HCT116 (cell line): ENCODE measurements around the gene TMUB1. TPM values are rescaled to one million over a fixed set of nuclear protein-coding genes. Genes with fewer than 3 reads are reported as not detected.

Experiments
- ATAC-seq: fragments of 200-7000 bp; cut with Tn5 transposase; 2 replicates; pipeline ENCODE4 v1.9.1; 2020; ENCODE audit warnings: mild to moderate bottlenecking, moderate library complexity
- BruUV-seq: library from RNA; stranded (reverse); fragments of 400-500 nt; replicated peaks from 2 replicates; lab custom pipeline; 2021; lab: Mats Ljungman, UMichigan
- CTCF ChIA-PET: fragments of 300-600 bp; sonication (Branson Sonifier 250); formaldehyde crosslinking; loops from one replicate; lab custom pipeline; 2021; ENCODE audit warnings: antibody characterized with exemption; lab: Charles Lee
- POLR2A ChIA-PET: fragments of 300-600, 350-600 bp; sonication (Branson Sonifier 250); formaldehyde crosslinking; loops from one replicate; lab custom pipeline; 2021; ENCODE audit warnings: antibody characterized with exemption; lab: Charles Lee
- RAD21 ChIA-PET, 2 experiments: fragments of 300-600 bp; sonication (Branson Sonifier 250); formaldehyde crosslinking; loops; one replicate each; lab custom pipeline; 2023; ENCODE audit warnings: low total read pairs in 2 of 2; ENCODE audit not compliant: uncharacterized antibody in 2 of 2, unreplicated experiment in 2 of 2, low non-redundant PET in 1 of 2; lab: Charles Lee
- DNase-seq: peaks from one replicate; pipeline ENCODE4 v3.0.0-alpha.2; 2010; ENCODE audit warnings: low read depth, low spot score
- H2AFZ ChIP-seq: fragments of 200-600 bp; shearing (Covaris generic), sonication (generic); 2 replicates; pipeline ENCODE4 v1.6.1; 2017; ENCODE audit warnings: low read depth, mixed run types, mixed read lengths, antibody characterized with exemption, low read length; ENCODE audit not compliant: poor library complexity, severe bottlenecking
- H3K27ac ChIP-seq: 2 replicates; pipeline ENCODE4 v1.5.1; 2012; ENCODE audit warnings: low read depth, low read length
- H3K27me3 ChIP-seq: fragments of 200-600 bp; sonication (generic); 2 replicates; pipeline ENCODE4 v1.6.1; 2016; ENCODE audit warnings: mixed run types, low read length, mixed read lengths; ENCODE audit not compliant: insufficient read depth
- H3K36me3 ChIP-seq, 2 experiments: fragments of 200-500 bp in 1 of 2; fragments of 200-600 bp in 1 of 2; sonication (Bioruptor generic) in 1 of 2; sonication (generic) in 1 of 2; 2 replicates each; pipeline versions ENCODE4 v1.5.1 to v1.6.1; 2014 to 2016; ENCODE audit warnings: low read length in 2 of 2, inconsistent platforms in 1 of 2, mixed read lengths in 1 of 2, mixed run types in 1 of 2; ENCODE audit not compliant: insufficient read depth in 2 of 2, control insufficient read depth in 1 of 2
- H3K4me1 ChIP-seq, 2 experiments: fragments of 200-600 bp in 1 of 2; sonication (generic) in 1 of 2; 2 replicates each; pipeline versions ENCODE4 v1.5.1 to v1.6.1; 2012 to 2017; ENCODE audit warnings: low read length in 2 of 2, inconsistent platforms in 1 of 2, mild to moderate bottlenecking in 1 of 2, mixed read lengths in 1 of 2, mixed run types in 1 of 2, moderate library complexity in 1 of 2; ENCODE audit not compliant: insufficient read depth in 2 of 2, control insufficient read depth in 1 of 2
- H3K4me2 ChIP-seq: fragments of 200-600 bp; sonication (generic); 2 replicates; pipeline ENCODE4 v1.6.1; 2017; ENCODE audit warnings: mixed run types, low read length, mixed read lengths
- H3K4me3 ChIP-seq, 2 experiments: fragments of 200-600 bp in 1 of 2; sonication (generic) in 1 of 2; replicated peaks in 1 of 2; 2 replicates each; pipeline ENCODE4 v1.5.1; 2011 to 2016; ENCODE audit warnings: low read length in 2 of 2, control low read depth in 1 of 2, low read depth in 1 of 2, mild to moderate bottlenecking in 1 of 2, mixed read lengths in 1 of 2, mixed run types in 1 of 2
- H3K79me2 ChIP-seq: fragments of 200-600 bp; sonication (generic); 2 replicates; pipeline ENCODE4 v1.6.1; 2017; ENCODE audit warnings: mild to moderate bottlenecking, mixed run types, low read length, moderate library complexity, mixed read lengths; ENCODE audit not compliant: insufficient read depth
- H3K9ac ChIP-seq: fragments of 200-600 bp; sonication (generic); 2 replicates; pipeline ENCODE4 v1.6.1; 2016; ENCODE audit warnings: low read length, mixed read lengths
- H3K9me2 ChIP-seq: fragments of 200-600 bp; sonication (generic), shearing (Covaris generic); 2 replicates; pipeline ENCODE4 v1.6.1; 2017; ENCODE audit warnings: mixed run types, mild to moderate bottlenecking, moderate library complexity; ENCODE audit not compliant: insufficient read depth
- H3K9me3 ChIP-seq, 2 experiments: fragments of 200-500 bp in 1 of 2; fragments of 200-600 bp in 1 of 2; sonication (Bioruptor generic) in 1 of 2; sonication (generic) in 1 of 2; 2 replicates each; pipeline ENCODE4 v1.6.1; 2014 to 2017; ENCODE audit warnings: low read length in 2 of 2, mixed read lengths in 2 of 2, inconsistent platforms in 1 of 2, low read depth in 1 of 2, mild to moderate bottlenecking in 1 of 2, mixed run types in 1 of 2, moderate library complexity in 1 of 2; ENCODE audit not compliant: control insufficient read depth in 1 of 2, insufficient read depth in 1 of 2
- H4K20me1 ChIP-seq: fragments of 200-600 bp; sonication (generic), shearing (Covaris generic); 2 replicates; pipeline ENCODE4 v1.6.1; 2017; ENCODE audit warnings: mixed run types, mild to moderate bottlenecking, moderate library complexity; ENCODE audit not compliant: insufficient read depth
- CBX3 ChIP-seq: IDR thresholded peaks from 2 replicates; pipeline ENCODE4 v1.6.1; 2012; ENCODE audit warnings: low read depth
- EGR1 ChIP-seq: IDR thresholded peaks from 2 replicates; pipeline ENCODE4 v1.6.1; 2012; ENCODE audit warnings: low read depth
- EZH2phosphoT487 ChIP-seq: fragments of 200-600 bp; IDR thresholded peaks from 2 replicates; pipeline ENCODE4 v1.6.1; 2018; ENCODE audit warnings: antibody characterized with exemption, borderline replicate concordance
- JUND ChIP-seq: IDR thresholded peaks from 2 replicates; pipeline ENCODE4 v1.6.1; 2012
- POLR2AphosphoS5 ChIP-seq: IDR thresholded peaks from 2 replicates; pipeline ENCODE4 v1.6.1; 2011; ENCODE audit warnings: mild to moderate bottlenecking, low read depth, low read length, moderate library complexity
- RAD21 ChIP-seq: IDR thresholded peaks from 2 replicates; pipeline ENCODE4 v1.6.1; 2012; ENCODE audit warnings: low read depth, mild to moderate bottlenecking
- SIN3A ChIP-seq: IDR thresholded peaks from 2 replicates; pipeline ENCODE4 v1.6.1; 2012; ENCODE audit warnings: low read depth
- SRF ChIP-seq: IDR thresholded peaks from 2 replicates; pipeline ENCODE4 v1.6.1; 2012; ENCODE audit warnings: low read depth
- TCF7L2 ChIP-seq: IDR thresholded peaks from 2 replicates; pipeline ENCODE4 v1.7.0; 2011; ENCODE audit warnings: borderline replicate concordance, inconsistent platforms; ENCODE audit not compliant: insufficient read depth, insufficient read length; ENCODE audit errors: extremely low read depth
- ZFX ChIP-seq: fragments of 450-650 bp; IDR thresholded peaks from 2 replicates; pipeline ENCODE4 v1.6.1; 2017
- ZNF274 ChIP-seq: fragments of 200-500 bp; sonication (Bioruptor generic); IDR thresholded peaks from 2 replicates; pipeline ENCODE4 v1.6.1; 2014; ENCODE audit warnings: mild to moderate bottlenecking, low read depth, low read length, inconsistent platforms
- intact Hi-C: fragments of 100-400 bp; cut with micrococcal nuclease; formaldehyde crosslinking; loops from 2 replicates; pipeline ENCODE4 v1.10.0; 2022
- total RNA-seq: library from RNA; stranded (reverse); gene quantifications from one replicate; pipeline ENCODE4 v1.2.1, GENCODE V29; 2021; ENCODE audit not compliant: unreplicated experiment
- TF ChIP-seq, protein P1 (sequence below): IDR thresholded peaks from 2 replicates; pipeline ENCODE4 v1.6.1; 2011; ENCODE audit warnings: mild to moderate bottlenecking, low read length, moderate library complexity; ENCODE audit not compliant: insufficient replicate concordance; ENCODE audit errors: extremely low read depth
- TF ChIP-seq, protein P2 (sequence below), 3 experiments: fragments of 200-600 bp in 1 of 3; sonication (generic) in 1 of 3; IDR thresholded peaks in 2 of 3; conservative IDR thresholded peaks in 1 of 3; 2 replicates each; pipeline ENCODE4 v1.5.1; 2012 to 2017; ENCODE audit warnings: low read depth in 2 of 3, low read length in 2 of 3, antibody characterized with exemption in 1 of 3, borderline replicate concordance in 1 of 3, control low read depth in 1 of 3, mild to moderate bottlenecking in 1 of 3, mixed read lengths in 1 of 3, mixed run types in 1 of 3, moderate library complexity in 1 of 3; ENCODE audit not compliant: insufficient read depth in 1 of 3
- TF ChIP-seq, protein P3 (sequence below): IDR thresholded peaks from 2 replicates; pipeline ENCODE4 v1.6.1; 2012

TMUB1 gene
- total RNA-seq, 1 experiment from 2014 or later = 75.8 TPM

DNA sequence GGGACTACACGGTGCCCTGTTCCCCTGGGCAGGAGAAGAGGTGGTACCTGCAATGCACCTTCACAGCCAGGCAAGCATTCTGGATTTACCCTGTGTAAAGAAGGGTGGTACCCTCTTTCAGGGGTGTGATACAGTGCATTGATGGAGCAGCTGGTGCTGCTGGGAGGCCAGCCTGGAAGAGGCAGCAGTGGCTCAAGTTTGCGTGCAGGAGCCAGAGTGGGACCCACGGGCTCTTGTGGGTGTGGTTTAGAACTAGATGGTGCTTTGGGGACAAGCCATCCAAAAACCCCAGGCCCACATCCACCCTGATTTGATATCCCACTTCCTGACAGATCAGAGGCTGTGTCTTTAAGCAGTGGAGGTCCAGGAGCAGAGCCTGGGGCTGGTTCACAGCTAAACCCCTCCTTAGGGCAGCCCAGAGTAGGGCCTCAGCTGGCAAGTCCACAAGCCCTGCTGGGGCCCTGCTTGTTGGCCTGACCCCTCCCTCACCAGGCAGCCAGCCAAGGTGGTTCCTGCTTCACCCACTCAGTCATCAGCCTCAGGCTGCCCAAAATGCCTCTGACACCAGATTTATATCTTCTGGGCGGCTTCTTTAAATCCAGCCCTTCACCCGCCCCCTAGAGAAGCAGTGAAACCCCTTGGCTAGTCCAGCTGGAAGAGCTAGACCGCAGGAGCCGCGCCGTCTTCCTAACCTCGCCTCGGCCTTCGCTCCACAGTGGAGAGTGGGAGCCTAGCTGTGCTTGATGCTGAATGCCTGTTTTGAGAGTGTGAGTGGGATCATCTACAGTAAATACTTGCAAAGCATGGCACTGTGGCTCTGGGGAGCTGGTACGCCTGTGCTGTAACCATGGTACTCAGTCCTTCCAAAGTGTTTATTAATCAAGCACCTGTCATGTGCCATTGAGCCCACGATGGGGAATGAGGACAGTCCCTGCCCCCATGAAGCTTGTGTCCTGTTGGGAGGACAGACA is 36.4 kb downstream of the TMUB1 start:
- Histone ChIP-seq H3K27ac (no peak overlapping the region), H3K27me3 (no peaks in the 10 kb centered on the region), H2AFZ (no peak overlapping the region), H3K4me3 (no peak overlapping the region), H3K4me1 (no peaks in the 10 kb centered on the region), H3K4me2 (no peak overlapping the region), H4K20me1 (no peaks in the 10 kb centered on the region), H3K79me2 (no peaks in the 10 kb centered on the region), H3K9me2 (no peaks in the 10 kb centered on the region), H3K36me3 (no peaks in the 10 kb centered on the region), H3K9ac (no peak overlapping the region), H3K9me3 (no peaks in the 10 kb centered on the region)
- TF ChIP-seq ZFX = no peak
- no peak for DNase-seq
- ATAC-seq = 0 out of 2 replicates have a peak, but pooled peaks have one; percentile 11
- intact Hi-C loops = no loop called here
- POLR2A ChIA-PET = no interaction called here
- BruUV-seq = no TSS peak
- RAD21 ChIA-PET = no interaction called here
- CTCF ChIA-PET = no interaction called here

DNA sequence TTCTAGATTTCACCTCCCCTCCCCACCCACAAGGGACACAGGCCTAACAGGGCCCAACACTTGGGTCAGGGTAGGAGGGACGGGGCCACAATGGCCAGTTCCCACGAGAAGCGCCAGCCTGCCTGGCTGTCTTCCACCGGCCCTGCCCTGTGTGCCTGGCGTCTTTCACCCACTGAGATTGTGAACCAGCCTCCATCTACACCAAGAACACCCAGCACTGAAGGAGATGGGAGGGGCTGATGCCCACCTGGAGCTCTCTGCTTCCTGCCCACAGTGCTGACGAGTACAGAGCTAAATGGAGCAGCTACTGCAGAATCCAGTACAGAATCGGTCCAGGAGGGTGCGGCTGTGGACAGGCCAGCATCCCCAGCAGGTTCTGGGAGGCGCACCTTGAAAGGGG is 37.3 kb downstream of the TMUB1 start:
- H3K79me2 ChIP-seq = no peaks in the 10 kb centered on the region
- no peak overlapping the region for H3K4me3 ChIP-seq
- no peak overlapping the region for H3K9ac ChIP-seq
- DNase-seq (no peak), ATAC-seq (no peak)
- H3K36me3 ChIP-seq = no peaks in the 10 kb centered on the region
- POLR2A ChIA-PET = no interaction called here
- H3K4me1 ChIP-seq = no peaks in the 10 kb centered on the region
- no peaks in the 10 kb centered on the region for H3K9me3 ChIP-seq
- intact Hi-C loops = no loop called here
- no TSS peak for BruUV-seq
- H2AFZ ChIP-seq = no peak overlapping the region
- RAD21 ChIA-PET = no interaction called here
- CTCF ChIA-PET = no interaction called here
- H3K27ac ChIP-seq = no peak overlapping the region
- TF ChIP-seq SRF = no peak
- TF ChIP-seq, protein P1, sequence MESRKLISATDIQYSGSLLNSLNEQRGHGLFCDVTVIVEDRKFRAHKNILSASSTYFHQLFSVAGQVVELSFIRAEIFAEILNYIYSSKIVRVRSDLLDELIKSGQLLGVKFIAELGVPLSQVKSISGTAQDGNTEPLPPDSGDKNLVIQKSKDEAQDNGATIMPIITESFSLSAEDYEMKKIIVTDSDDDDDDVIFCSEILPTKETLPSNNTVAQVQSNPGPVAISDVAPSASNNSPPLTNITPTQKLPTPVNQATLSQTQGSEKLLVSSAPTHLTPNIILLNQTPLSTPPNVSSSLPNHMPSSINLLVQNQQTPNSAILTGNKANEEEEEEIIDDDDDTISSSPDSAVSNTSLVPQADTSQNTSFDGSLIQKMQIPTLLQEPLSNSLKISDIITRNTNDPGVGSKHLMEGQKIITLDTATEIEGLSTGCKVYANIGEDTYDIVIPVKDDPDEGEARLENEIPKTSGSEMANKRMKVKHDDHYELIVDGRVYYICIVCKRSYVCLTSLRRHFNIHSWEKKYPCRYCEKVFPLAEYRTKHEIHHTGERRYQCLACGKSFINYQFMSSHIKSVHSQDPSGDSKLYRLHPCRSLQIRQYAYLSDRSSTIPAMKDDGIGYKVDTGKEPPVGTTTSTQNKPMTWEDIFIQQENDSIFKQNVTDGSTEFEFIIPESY = no peak
- TF ChIP-seq EZH2phosphoT487 = no peak
- TF ChIP-seq JUND = no peak
- TF ChIP-seq RAD21 = no peak
- TF ChIP-seq ZNF274 = no peak
- TF ChIP-seq CBX3 = no peak
- no peak for TF ChIP-seq SIN3A
- TF ChIP-seq ZFX = no peak
- TF ChIP-seq POLR2AphosphoS5 = no peak
- TF ChIP-seq, protein P2, sequence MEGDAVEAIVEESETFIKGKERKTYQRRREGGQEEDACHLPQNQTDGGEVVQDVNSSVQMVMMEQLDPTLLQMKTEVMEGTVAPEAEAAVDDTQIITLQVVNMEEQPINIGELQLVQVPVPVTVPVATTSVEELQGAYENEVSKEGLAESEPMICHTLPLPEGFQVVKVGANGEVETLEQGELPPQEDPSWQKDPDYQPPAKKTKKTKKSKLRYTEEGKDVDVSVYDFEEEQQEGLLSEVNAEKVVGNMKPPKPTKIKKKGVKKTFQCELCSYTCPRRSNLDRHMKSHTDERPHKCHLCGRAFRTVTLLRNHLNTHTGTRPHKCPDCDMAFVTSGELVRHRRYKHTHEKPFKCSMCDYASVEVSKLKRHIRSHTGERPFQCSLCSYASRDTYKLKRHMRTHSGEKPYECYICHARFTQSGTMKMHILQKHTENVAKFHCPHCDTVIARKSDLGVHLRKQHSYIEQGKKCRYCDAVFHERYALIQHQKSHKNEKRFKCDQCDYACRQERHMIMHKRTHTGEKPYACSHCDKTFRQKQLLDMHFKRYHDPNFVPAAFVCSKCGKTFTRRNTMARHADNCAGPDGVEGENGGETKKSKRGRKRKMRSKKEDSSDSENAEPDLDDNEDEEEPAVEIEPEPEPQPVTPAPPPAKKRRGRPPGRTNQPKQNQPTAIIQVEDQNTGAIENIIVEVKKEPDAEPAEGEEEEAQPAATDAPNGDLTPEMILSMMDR (IDR thresholded peaks at IDR 0.05 in 2 of 3, conservative IDR thresholded peaks at IDR 0.05 in 1 of 3; ENCODE audit: borderline replicate concordance in 1 of 3, insufficient read depth in 1 of 3, low read depth in 2 of 3, low read length in 2 of 3) = no peak
- no peak for TF ChIP-seq EGR1
- TF ChIP-seq, protein P3, sequence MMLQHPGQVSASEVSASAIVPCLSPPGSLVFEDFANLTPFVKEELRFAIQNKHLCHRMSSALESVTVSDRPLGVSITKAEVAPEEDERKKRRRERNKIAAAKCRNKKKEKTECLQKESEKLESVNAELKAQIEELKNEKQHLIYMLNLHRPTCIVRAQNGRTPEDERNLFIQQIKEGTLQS = no peak
- TF ChIP-seq TCF7L2 = no peak
- H3K9me2 ChIP-seq = no peaks in the 10 kb centered on the region
- H3K4me2 ChIP-seq = no peak overlapping the region
- H4K20me1 ChIP-seq = no peaks in the 10 kb centered on the region
- H3K27me3 ChIP-seq = no peaks in the 10 kb centered on the region
